Bronchial epithelial cell (primary cell): ENCODE data around the gene SULF2. TPM values are rescaled to one million over a fixed set of nuclear protein-coding genes. Genes with fewer than 3 reads are reported as not detected.

Source experiments
- DNase-seq: peaks from one replicate; pipeline ENCODE4 v3.0.0-alpha.2; 2010; ENCODE audit warnings: low read depth
- FAIRE-seq: peaks from 2 replicates; lab custom pipeline; 2011; peaks lifted over from hg19 to GRCh38; lab: Jason Lieb, UNC
- H3K27me3 ChIP-seq: 2 replicates; pipeline ENCODE4 v1.5.1; 2011; ENCODE audit warnings: low read length; ENCODE audit not compliant: control insufficient read depth, insufficient read depth
- H3K36me3 ChIP-seq: 2 replicates; pipeline ENCODE4 v1.5.1; 2011; ENCODE audit warnings: low read length; ENCODE audit not compliant: control insufficient read depth, insufficient read depth
- H3K4me3 ChIP-seq: 2 replicates; pipeline ENCODE4 v1.5.1; 2011; ENCODE audit warnings: mild to moderate bottlenecking, low read depth, low read length, control low read depth
- total RNA-seq: library from RNA; depleted of rRNA; stranded (reverse); fragments of >200 nt; gene quantifications from 2 replicates; pipeline ENCODE4 v1.2.1, GENCODE V29; 2014
- TF ChIP-seq, protein P1 (sequence below): IDR thresholded peaks from 2 replicates; pipeline ENCODE4 v1.5.1; 2011; ENCODE audit warnings: mild to moderate bottlenecking, moderate library complexity, low read length, control low read depth, inconsistent platforms; ENCODE audit not compliant: insufficient read depth, severe bottlenecking

Gene SULF2
- total RNA-seq, 1 donor from 2014 or later = 31.6 TPM

DNA sequence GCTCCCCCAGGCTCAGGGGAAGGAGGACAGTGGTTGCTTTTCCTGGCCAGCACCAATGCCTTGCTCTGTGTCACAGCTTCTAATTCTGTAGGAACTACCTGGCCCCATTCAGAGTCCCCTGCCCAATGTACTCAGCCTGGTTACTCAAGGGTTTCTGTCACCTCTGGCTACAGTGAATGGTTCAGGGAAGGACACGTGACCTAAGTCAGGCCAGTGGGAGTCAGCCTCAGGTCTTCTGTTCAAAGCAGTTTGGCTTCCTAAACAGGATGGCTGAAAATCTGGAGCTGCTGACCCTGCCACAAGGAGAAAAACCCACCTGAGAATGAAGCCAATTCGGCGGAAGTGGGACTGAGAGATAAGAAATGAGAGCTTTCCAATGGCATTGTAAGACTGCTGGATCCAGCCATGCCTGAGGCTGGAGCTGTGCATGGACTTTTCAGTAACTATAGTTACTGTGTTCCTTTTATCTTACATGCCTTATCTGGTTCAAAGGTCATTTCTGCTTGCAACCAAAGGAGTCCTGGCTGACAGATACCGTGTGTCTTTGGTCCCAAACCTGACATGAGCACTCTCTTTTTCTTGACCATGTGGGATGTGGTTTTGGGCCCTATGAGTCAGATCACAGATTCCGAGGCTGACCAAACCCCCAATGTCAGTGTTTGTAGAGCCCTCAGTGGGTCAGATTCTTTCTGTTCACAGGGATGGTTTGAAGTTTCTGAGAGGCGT is 104.3 kb downstream of the SULF2 start:
- FAIRE-seq (no peak), DNase-seq (no peak)
- TF ChIP-seq, protein P1, sequence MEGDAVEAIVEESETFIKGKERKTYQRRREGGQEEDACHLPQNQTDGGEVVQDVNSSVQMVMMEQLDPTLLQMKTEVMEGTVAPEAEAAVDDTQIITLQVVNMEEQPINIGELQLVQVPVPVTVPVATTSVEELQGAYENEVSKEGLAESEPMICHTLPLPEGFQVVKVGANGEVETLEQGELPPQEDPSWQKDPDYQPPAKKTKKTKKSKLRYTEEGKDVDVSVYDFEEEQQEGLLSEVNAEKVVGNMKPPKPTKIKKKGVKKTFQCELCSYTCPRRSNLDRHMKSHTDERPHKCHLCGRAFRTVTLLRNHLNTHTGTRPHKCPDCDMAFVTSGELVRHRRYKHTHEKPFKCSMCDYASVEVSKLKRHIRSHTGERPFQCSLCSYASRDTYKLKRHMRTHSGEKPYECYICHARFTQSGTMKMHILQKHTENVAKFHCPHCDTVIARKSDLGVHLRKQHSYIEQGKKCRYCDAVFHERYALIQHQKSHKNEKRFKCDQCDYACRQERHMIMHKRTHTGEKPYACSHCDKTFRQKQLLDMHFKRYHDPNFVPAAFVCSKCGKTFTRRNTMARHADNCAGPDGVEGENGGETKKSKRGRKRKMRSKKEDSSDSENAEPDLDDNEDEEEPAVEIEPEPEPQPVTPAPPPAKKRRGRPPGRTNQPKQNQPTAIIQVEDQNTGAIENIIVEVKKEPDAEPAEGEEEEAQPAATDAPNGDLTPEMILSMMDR = no peak
- no peaks in the 10 kb centered on the region for H3K27me3 ChIP-seq
- peaks cover 17% of the 10 kb centered on the region for H3K36me3 ChIP-seq
- H3K4me3 ChIP-seq = no peak overlapping the region

DNA sequence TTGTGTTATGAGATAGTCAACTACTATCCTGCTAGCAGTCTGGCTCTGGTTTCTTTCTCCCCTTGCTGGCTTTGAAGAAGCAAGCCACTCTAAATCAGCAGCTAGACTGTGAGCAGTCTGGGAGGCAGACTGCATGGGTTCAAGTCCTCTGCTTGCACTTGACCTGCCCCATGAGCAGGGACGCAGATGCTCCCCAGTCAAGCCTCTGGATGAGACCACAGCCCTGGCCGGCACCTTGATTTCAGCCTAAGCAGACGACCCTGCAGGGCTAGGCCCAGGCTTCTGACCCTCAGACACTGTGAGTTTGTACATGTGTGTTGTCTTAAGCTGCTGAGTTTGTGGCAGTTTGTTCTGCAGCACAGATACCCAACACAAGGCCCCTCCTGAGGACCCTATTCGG is 105.8 kb downstream of the SULF2 start:
- FAIRE-seq (no peak), DNase-seq (no peak)
- no peaks in the 10 kb centered on the region for H3K27me3 ChIP-seq
- H3K4me3 ChIP-seq = no peak overlapping the region
- TF ChIP-seq, protein P1 = no peak
- H3K36me3 ChIP-seq = peaks cover 17% of the 10 kb centered on the region

DNA sequence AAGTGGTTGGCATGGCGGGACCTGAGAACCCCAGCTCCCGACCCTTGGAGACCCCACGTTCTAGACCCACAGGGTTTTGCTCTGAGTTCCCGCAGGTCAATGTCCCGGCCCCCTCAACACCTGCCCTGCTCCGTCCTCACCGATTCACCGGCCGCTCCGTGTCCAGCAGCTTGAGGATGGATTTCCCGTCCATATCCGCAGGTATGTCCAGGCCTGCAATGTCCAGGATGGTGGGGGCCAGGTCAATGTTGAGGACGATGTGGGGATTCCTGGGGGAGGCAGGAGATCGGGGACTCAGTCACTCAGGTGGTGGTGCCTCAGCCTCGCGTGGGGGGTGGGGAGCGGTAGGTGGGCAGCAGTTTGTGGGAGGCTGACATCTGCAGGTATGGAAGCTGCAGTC is 106.7 kb downstream of the SULF2 start:
- FAIRE-seq = no peak
- no peak overlapping the region for H3K4me3 ChIP-seq
- H3K36me3 ChIP-seq = peaks cover 12% of the 10 kb centered on the region
- no peaks in the 10 kb centered on the region for H3K27me3 ChIP-seq
- TF ChIP-seq, protein P1 = no peak
- no peak for DNase-seq

DNA sequence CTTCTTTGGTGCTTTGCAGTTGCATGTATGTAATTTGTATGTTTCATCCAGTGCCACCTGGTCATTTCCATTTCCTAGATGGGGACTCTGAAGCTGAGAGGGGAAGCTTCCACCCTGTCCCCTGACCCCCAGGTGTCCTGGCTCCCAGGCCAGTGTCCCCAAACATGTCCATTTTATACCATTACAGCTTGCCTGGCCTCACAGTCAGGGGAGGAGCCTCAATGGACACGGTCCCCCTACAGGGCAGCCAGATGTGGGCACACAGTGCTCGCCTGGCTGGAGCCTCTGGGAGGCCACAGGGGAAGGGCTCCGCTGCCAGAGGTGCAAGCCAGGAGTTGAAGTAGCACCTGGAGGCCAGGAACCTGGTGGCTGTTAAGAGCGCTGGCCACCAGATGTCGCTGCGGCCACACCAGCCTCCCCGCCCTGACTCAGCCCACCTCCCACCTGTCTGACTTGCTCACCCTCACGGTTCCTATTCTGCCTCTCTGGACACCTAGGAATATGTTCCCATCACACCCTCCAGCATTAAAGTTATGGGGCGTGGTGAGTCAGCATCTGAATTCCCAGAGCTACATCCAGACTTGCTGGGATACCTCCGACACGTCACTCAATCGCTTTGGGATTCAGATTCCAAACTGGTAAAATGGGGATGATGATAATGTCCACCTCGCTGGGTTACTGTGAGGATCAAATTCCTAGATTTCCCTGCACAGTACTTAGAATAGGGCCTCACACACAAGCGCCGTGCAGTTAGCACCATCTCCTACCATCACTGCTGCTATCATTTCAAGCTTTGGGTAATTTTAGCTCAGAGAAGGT is 107.4 kb downstream of the SULF2 start:
- H3K4me3 ChIP-seq = no peak overlapping the region
- peaks cover 12% of the 10 kb centered on the region for H3K36me3 ChIP-seq
- TF ChIP-seq, protein P1 = peak; percentile 93
- FAIRE-seq (no peak), DNase-seq (peak; percentile 60)
- H3K27me3 ChIP-seq = no peaks in the 10 kb centered on the region

DNA sequence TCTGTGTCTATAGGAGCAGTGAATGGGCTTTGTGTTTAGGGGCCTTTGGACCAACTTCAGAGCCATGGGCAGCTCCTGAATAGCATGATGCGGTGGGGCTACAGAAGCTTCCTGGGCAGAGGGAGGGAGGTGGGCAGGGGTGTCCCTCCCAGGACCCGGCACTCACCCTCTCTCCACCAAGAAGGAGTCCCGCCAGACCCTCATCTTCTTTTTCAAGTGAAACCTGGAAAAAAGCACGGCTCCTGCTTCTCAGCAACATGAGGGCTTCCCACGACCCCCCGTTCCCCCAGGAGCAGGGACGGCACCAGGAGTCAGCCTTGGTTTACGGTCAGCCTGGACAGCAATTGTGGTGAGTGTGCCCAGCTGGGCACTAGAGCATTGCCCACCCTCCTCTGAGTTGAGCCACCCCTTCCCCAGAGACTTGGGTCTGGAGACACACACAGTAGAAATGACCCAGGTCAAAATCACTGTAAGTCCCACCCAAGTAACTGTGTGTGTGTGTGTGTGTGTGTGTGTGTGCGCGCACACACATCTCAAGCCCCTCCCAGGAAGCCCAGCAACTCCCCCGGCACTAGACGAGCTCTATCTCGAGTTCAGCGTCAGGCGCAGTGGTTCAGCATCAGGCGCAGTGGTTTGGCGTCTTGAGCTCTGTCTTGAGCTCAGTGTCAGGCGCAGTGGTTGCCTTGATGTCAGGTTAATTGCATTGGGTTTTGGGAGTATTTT is 108.2 kb downstream of the SULF2 start:
- no peaks in the 10 kb centered on the region for H3K27me3 ChIP-seq
- TF ChIP-seq, protein P1 = no peak
- FAIRE-seq (no peak), DNase-seq (no peak)
- no peak overlapping the region for H3K4me3 ChIP-seq
- peaks cover 14% of the 10 kb centered on the region for H3K36me3 ChIP-seq
